OCI-LY1 (cell line): ENCODE measurements around the gene NDUFS8.

ENCODE experiments used
- EZH2 ChIP-seq: fragments of 200-600 bp; sonication (generic), shearing (Covaris generic); IDR thresholded peaks from 2 replicates; pipeline ENCODE4 v1.8.0; 2017; ENCODE audit warnings: borderline replicate concordance, mixed run types, mild to moderate bottlenecking, antibody characterized with exemption, low read length, moderate library complexity, mixed read lengths
- TF ChIP-seq, protein P1 (sequence below): fragments of 200-600 bp; sonication (generic), shearing (Covaris generic); IDR thresholded peaks from 2 replicates; pipeline ENCODE4 v1.5.1; 2017; ENCODE audit warnings: mild to moderate bottlenecking, antibody characterized with exemption, low read length, moderate library complexity, mixed read lengths

DNA sequence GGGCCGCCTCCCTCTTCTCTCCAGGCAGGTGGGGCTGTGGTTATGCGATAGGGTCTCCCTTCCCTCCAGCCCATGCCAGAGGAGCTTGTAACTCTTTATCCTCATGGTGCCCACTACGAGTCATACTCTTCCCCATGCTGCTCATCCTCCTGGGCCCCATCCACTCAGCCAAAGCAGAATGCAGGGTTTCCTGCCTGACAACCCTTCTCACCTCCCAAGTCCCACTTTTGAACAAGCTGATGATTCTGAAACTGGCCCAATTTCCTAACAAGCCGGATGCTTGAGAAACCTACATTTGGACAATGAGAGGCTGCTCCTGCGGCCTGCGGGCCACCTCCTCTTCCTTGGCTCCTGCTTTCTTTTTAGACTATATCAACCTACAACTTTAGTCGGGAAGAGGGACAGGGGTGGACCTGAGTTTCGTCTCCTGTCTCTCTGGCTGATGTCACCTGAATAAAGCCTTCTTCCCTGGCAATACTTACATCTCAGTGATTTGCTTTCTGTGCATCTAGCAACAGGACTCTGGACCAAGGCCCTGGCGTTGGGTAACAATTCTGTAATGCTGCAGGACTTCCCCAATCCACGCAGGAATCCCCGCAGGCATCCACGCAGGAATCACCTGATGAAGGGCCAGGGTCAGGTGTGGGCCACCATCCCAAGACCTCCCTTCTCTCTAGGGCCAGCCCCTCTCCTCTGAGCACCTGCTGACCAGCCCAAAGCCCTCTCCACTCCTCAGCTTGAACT is 1.5 kb upstream of the NDUFS8 start:
- no peak for TF ChIP-seq EZH2
- TF ChIP-seq, protein P1, sequence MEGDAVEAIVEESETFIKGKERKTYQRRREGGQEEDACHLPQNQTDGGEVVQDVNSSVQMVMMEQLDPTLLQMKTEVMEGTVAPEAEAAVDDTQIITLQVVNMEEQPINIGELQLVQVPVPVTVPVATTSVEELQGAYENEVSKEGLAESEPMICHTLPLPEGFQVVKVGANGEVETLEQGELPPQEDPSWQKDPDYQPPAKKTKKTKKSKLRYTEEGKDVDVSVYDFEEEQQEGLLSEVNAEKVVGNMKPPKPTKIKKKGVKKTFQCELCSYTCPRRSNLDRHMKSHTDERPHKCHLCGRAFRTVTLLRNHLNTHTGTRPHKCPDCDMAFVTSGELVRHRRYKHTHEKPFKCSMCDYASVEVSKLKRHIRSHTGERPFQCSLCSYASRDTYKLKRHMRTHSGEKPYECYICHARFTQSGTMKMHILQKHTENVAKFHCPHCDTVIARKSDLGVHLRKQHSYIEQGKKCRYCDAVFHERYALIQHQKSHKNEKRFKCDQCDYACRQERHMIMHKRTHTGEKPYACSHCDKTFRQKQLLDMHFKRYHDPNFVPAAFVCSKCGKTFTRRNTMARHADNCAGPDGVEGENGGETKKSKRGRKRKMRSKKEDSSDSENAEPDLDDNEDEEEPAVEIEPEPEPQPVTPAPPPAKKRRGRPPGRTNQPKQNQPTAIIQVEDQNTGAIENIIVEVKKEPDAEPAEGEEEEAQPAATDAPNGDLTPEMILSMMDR = no peak
